Panc1 (cell line): ENCODE measurements around the gene NTM. TPM values are rescaled to one million over a fixed set of nuclear protein-coding genes. Genes with fewer than 3 reads are reported as not detected.

ENCODE experiments used
- ATAC-seq: fragments of 200-7000 bp; cut with Tn5 transposase; 2 replicates; pipeline ENCODE4 v1.9.1; 2020; ENCODE audit warnings: mild to moderate bottlenecking, moderate library complexity
- BruUV-seq: library from RNA; stranded (reverse); fragments of 400-500 nt; replicated peaks from 2 replicates; lab custom pipeline; 2021; lab: Mats Ljungman, UMichigan
- CTCF ChIA-PET: fragments of 300-600 bp; sonication (Branson Sonifier 250); formaldehyde crosslinking; loops from one replicate; lab custom pipeline; 2022; ENCODE audit warnings: antibody characterized with exemption; lab: Charles Lee
- POLR2A ChIA-PET: fragments of 300-600 bp; sonication (Branson Sonifier 250); formaldehyde crosslinking; loops from one replicate; lab custom pipeline; 2022; ENCODE audit warnings: antibody characterized with exemption; lab: Charles Lee
- DNase-seq: peaks from one replicate; pipeline ENCODE4 v3.0.0-alpha.2; 2010; ENCODE audit warnings: low read depth, low spot score
- H3K27ac ChIP-seq: 2 replicates; pipeline ENCODE4 v1.5.1; 2011; ENCODE audit warnings: mild to moderate bottlenecking, low read length, inconsistent platforms
- H3K27me3 ChIP-seq: fragments of 200-500 bp; sonication (Bioruptor generic); 2 replicates; pipeline ENCODE4 v1.6.0; 2014; ENCODE audit warnings: low read length, inconsistent platforms; ENCODE audit not compliant: control insufficient read depth, insufficient read depth
- H3K36me3 ChIP-seq: fragments of 200-500 bp; sonication (Bioruptor generic); 2 replicates; pipeline ENCODE4 v1.5.1; 2014; ENCODE audit warnings: inconsistent platforms, mild to moderate bottlenecking, low read length, moderate library complexity; ENCODE audit not compliant: control insufficient read depth, insufficient read depth
- H3K4me1 ChIP-seq: 2 replicates; pipeline ENCODE4 v1.5.1; 2011; ENCODE audit warnings: inconsistent platforms, mild to moderate bottlenecking, low read length, moderate library complexity; ENCODE audit not compliant: control insufficient read depth, insufficient read depth
- H3K4me3 ChIP-seq, 2 experiments: 2 replicates each; pipeline ENCODE4 v1.5.1; 2011 to 2012; ENCODE audit warnings: low read depth in 2 of 2, low read length in 2 of 2, mild to moderate bottlenecking in 2 of 2, inconsistent platforms in 1 of 2, moderate library complexity in 1 of 2
- H3K9me3 ChIP-seq: fragments of 200-500 bp; sonication (Bioruptor generic); 2 replicates; pipeline ENCODE4 v1.5.1; 2014; ENCODE audit warnings: low read depth, mild to moderate bottlenecking, inconsistent platforms, low read length, moderate library complexity; ENCODE audit not compliant: control insufficient read depth, insufficient read depth
- POLR2AphosphoS5 ChIP-seq: IDR thresholded peaks from 2 replicates; pipeline ENCODE4 v1.6.1; 2012; ENCODE audit warnings: mild to moderate bottlenecking, low read depth, low read length, moderate library complexity
- SIN3A ChIP-seq: IDR thresholded peaks from 2 replicates; pipeline ENCODE4 v1.6.1; 2012; ENCODE audit warnings: low read depth, mild to moderate bottlenecking, low read length, moderate library complexity, borderline replicate concordance; ENCODE audit not compliant: insufficient read depth
- TCF7L2 ChIP-seq: IDR thresholded peaks from 2 replicates; pipeline ENCODE4 v1.6.1; 2011; ENCODE audit warnings: mild to moderate bottlenecking, low read depth, low read length, inconsistent platforms
- in situ Hi-C: cut with HindIII; loops from 2 replicates; pipeline ENCODE4 v1.10.0; 2016; ENCODE audit warnings: low sequenced_read_pairs, low pct_unique_long_range_greater_than_20kb
- intact Hi-C: fragments of 100-400 bp; cut with micrococcal nuclease; formaldehyde crosslinking; loops from one replicate; pipeline ENCODE4 v1.10.0; 2022; ENCODE audit not compliant: unreplicated experiment
- total RNA-seq: library from RNA; stranded (reverse); gene quantifications from one replicate; pipeline ENCODE4 v1.2.1, GENCODE V29; 2021; ENCODE audit not compliant: unreplicated experiment
- TF ChIP-seq, protein P1 (sequence below), 2 experiments: IDR thresholded peaks; 2 replicates each; pipeline ENCODE4 v1.6.1; 2011 to 2012; ENCODE audit warnings: low read depth in 2 of 2, control low read depth in 1 of 2, low read length in 1 of 2, mild to moderate bottlenecking in 1 of 2, moderate library complexity in 1 of 2; ENCODE audit not compliant: insufficient read depth in 1 of 2
- TF ChIP-seq, protein P2 (sequence below): fragments of 450-650 bp; IDR thresholded peaks from 2 replicates; pipeline ENCODE4 v1.5.1; 2017; ENCODE audit warnings: mild to moderate bottlenecking

Gene NTM
- total RNA-seq, 1 experiment from 2014 or later, result 0.10 TPM

DNA sequence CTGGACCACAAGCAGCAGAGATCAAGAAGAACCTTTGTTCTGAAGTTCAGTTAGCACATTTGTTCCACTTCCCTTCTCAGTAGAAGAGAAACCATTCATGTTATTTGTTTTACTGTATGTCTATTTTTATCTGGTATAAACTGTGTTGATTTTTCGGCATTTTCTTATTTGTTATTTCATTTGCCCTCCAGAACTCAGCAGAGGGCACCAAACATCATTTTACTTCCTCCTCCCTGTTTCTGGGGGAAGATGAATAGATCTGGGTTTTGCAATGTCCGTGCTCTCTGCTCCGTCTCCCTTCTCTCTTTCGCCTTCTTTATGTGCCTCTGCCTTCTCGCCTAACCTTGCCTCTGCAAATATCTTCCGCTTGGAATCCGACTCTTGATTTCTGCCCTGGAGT is 366.9 kb downstream of the NTM start:
- intact Hi-C loops, result no loop called here
- ATAC-seq, result no peak
- Histone ChIP-seq H3K27me3 (peaks cover 4% of the 10 kb centered on the region; the same call in 1 of the 2 replicates), H3K4me3 (no peak overlapping the region), H3K4me1 (no peaks in the 10 kb centered on the region), H3K9me3 (no peaks in the 10 kb centered on the region), H3K27ac (no peak overlapping the region), H3K36me3 (no peaks in the 10 kb centered on the region)
- no TSS peak for BruUV-seq
- no peak for DNase-seq
- POLR2A ChIA-PET, result no interaction called here
- TF ChIP-seq, protein P1, sequence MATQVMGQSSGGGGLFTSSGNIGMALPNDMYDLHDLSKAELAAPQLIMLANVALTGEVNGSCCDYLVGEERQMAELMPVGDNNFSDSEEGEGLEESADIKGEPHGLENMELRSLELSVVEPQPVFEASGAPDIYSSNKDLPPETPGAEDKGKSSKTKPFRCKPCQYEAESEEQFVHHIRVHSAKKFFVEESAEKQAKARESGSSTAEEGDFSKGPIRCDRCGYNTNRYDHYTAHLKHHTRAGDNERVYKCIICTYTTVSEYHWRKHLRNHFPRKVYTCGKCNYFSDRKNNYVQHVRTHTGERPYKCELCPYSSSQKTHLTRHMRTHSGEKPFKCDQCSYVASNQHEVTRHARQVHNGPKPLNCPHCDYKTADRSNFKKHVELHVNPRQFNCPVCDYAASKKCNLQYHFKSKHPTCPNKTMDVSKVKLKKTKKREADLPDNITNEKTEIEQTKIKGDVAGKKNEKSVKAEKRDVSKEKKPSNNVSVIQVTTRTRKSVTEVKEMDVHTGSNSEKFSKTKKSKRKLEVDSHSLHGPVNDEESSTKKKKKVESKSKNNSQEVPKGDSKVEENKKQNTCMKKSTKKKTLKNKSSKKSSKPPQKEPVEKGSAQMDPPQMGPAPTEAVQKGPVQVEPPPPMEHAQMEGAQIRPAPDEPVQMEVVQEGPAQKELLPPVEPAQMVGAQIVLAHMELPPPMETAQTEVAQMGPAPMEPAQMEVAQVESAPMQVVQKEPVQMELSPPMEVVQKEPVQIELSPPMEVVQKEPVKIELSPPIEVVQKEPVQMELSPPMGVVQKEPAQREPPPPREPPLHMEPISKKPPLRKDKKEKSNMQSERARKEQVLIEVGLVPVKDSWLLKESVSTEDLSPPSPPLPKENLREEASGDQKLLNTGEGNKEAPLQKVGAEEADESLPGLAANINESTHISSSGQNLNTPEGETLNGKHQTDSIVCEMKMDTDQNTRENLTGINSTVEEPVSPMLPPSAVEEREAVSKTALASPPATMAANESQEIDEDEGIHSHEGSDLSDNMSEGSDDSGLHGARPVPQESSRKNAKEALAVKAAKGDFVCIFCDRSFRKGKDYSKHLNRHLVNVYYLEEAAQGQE (IDR thresholded peaks at IDR 0.05; ENCODE audit: insufficient read depth in 1 of 2, low read depth in 2 of 2, low read length in 1 of 2), result no peak
- TF ChIP-seq SIN3A, result no peak
- in situ Hi-C loops, result no loop called here
- CTCF ChIA-PET, result no interaction called here

DNA sequence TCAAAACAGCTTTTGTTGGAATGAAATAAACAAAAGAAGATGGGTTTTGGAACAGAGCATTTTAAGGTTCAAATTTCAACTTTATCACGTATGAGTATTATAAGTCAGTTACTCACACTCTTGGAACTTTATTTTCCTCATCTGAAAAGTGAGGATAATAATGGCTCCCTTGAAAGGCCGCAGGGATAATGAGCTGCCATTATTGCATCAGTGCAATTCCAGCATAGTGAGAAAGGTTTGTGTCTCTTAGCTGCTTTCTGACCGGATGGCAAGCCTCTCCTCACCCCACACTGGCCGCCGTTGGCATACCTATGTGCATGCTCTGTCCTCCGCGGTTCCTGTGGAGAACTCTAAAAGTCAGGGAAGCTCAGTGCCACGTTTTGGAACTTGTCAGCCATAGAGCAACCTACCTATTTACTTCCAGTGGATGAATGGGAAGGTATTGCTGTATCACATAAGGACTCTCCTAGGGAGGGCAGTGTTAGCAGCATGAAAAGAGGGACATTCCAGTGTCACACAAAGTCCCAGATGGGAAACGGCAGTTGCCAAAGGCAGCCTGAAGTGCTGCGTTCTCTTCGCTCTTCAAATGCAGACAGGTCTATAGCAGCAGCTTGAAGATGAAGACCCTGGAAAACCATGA is 368.9 kb downstream of the NTM start:
- H3K4me1 ChIP-seq, result no peaks in the 10 kb centered on the region
- DNase-seq (no peak), ATAC-seq (no peak)
- POLR2A ChIA-PET, result no interaction called here
- no peaks in the 10 kb centered on the region for H3K36me3 ChIP-seq
- H3K9me3 ChIP-seq, result no peaks in the 10 kb centered on the region
- TF ChIP-seq TCF7L2 (no peak), POLR2AphosphoS5 (no peak), SIN3A (no peak)
- TF ChIP-seq, protein P2, sequence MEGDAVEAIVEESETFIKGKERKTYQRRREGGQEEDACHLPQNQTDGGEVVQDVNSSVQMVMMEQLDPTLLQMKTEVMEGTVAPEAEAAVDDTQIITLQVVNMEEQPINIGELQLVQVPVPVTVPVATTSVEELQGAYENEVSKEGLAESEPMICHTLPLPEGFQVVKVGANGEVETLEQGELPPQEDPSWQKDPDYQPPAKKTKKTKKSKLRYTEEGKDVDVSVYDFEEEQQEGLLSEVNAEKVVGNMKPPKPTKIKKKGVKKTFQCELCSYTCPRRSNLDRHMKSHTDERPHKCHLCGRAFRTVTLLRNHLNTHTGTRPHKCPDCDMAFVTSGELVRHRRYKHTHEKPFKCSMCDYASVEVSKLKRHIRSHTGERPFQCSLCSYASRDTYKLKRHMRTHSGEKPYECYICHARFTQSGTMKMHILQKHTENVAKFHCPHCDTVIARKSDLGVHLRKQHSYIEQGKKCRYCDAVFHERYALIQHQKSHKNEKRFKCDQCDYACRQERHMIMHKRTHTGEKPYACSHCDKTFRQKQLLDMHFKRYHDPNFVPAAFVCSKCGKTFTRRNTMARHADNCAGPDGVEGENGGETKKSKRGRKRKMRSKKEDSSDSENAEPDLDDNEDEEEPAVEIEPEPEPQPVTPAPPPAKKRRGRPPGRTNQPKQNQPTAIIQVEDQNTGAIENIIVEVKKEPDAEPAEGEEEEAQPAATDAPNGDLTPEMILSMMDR, result no peak
- TF ChIP-seq, protein P1 (IDR thresholded peaks at IDR 0.05; ENCODE audit: insufficient read depth in 1 of 2, low read depth in 2 of 2, low read length in 1 of 2), result no peak
- H3K4me3 ChIP-seq, result no peak overlapping the region
- in situ Hi-C loops (no loop called here), intact Hi-C loops (no loop called here)
- BruUV-seq, result no TSS peak
- H3K27me3 ChIP-seq, result peaks cover 4% of the 10 kb centered on the region; the same call in 1 of the 2 replicates
- CTCF ChIA-PET, result no interaction called here
- H3K27ac ChIP-seq, result no peak overlapping the region
